G401.6 (cell line): ENCODE results near the gene KLF6.

Source experiments
- FAIRE-seq: peaks from 2 replicates; lab custom pipeline; 2012; peaks lifted over from hg19 to GRCh38; lab: Jason Lieb, UNC

Gene KLF6

DNA sequence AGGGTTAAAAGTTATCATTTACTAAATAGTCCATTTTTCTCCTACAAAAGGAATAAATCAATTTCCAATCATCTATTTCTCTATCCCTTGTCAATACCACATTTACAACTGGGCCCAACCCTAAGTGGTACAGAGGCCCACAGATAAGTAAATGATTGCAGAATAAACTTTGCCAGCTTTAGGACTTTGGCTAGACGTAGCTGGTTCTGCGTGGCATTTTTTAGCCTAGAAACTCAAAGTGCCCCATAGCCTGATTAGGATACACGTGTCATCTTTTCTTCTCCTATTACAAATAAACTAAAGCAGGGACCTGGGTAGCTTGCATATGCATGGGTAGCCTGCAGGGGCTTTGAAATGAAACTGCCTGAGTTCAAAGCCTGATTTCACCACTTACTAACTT lies 56.4 kb downstream of the KLF6 start:
- FAIRE-seq, result no peak

- no peak for FAIRE-seq
These were observed 57.7 kb downstream of the KLF6 start for GRCh38 chr10:3727268-3727667.
